Limb (tissue), 2 donors: ENCODE results near the gene ADAMTSL3.
"Not testable (repeated sequence)": the region's sequence is repeated elsewhere in the genome, so short reads cannot be mapped to it uniquely, and the experiment has no call there.

Experiments used
- DNase-seq, 2 donors: peaks; one replicate each; pipeline ENCODE4 v3.0.0-alpha.2; 2016; ENCODE audit errors: extremely low spot score in 2 of 2

Gene ADAMTSL3

DNA sequence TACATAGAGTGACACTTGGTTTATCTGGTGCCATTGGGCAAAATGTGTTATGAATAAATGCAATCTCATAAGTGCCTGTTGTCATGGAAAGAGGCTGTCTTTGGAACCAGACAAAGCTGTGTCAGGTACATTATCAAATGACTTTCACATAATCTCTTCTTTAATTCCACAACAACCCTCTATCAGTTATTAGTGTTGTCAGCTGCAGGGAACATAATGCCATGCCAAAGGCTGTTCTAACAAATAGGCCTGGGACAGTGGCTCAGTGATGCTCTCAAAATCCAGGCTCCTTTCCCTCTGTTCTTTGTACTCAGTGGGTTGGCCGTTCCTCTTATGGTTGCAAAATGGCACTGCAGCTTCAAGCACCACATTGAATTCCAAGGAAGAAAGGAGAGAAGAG, 91.8 kb downstream of the ADAMTSL3 start:
- DNase-seq = no peak

- no peak for DNase-seq
These were observed 92.3 kb downstream of the ADAMTSL3 start for GRCh38 chr15:83746231-83746630.

DNA sequence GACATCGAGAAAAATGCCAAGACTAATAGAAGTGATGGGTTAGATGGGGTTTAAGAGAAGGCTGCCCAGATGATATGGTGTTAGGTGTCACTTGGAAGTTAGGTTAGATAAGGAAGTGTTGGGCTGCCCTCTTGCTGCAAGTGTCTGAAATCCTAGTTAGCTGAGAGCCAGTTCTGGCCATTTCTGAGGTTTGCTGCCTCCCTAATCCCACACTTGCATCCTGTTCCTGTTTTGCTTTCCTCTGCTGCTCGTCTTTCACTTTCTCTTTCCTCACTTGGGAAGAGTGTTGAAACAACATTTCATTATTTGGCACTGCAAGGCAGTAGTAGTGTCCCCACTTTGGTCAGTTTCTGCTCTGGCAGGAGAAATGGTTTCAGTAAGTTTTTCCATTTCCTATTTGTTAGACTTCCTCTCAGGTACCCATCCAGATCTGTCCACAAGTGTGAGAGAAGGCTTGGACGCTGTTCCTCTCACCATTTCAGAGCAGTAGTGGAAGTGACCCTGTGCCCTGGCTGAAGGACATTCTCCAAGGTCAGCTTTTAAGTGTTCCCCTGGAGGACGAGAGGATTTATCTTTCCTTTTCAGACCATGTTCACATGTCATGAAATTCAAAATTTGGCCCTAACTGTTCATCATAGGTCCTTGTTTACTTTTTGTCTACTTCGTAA, 93.3 kb downstream of the ADAMTSL3 start:
- DNase-seq = peak in 1 of 2 donors; percentile 42

DNA sequence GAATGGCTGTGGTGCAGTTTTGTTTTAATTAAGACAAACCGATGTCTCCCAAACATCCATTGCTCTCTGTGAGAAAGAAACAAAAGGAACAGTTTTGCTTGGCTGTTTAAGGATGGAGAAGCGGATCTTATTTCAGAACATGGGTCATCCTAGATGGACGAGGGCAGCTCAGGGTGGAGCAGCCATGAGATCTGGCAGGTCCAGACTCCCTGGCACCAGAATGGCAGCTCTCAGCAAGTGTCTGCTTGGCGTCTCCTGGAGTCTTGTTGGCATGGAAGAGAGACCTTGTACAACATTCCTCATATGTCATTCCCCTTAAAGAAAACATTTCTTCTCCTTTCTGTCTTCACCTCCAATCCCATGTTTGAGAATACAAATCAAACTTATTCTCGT, 93.8 kb downstream of the ADAMTSL3 start:
- no peak for DNase-seq

GRCh38 chr15:83753872-83754493, 100.1 kb downstream of the ADAMTSL3 start:
- no peak for DNase-seq

- DNase-seq = not testable (repeated sequence)
These were observed 103.4 kb downstream of the ADAMTSL3 start for GRCh38 chr15:83757291-83757690.

DNA sequence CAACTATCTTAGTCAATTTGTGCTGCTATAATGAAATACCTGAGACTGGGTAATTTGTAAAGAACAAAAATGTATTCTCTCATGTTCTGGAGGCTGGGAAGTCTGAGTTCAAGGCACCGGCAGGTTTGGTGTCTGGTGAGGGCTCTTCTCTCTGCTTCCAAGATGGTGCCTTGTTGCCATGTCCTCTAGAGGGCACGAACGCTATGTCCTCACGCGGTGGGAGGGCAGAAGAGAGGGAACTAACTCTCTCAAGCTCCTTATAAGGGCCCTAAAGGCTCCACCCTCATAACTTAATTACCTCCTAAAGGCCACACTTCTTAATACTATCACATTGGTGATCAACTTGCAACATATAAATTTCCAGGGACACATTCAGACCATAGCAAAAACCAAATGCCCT, 108.4 kb downstream of the ADAMTSL3 start:
- no peak for DNase-seq

DNA sequence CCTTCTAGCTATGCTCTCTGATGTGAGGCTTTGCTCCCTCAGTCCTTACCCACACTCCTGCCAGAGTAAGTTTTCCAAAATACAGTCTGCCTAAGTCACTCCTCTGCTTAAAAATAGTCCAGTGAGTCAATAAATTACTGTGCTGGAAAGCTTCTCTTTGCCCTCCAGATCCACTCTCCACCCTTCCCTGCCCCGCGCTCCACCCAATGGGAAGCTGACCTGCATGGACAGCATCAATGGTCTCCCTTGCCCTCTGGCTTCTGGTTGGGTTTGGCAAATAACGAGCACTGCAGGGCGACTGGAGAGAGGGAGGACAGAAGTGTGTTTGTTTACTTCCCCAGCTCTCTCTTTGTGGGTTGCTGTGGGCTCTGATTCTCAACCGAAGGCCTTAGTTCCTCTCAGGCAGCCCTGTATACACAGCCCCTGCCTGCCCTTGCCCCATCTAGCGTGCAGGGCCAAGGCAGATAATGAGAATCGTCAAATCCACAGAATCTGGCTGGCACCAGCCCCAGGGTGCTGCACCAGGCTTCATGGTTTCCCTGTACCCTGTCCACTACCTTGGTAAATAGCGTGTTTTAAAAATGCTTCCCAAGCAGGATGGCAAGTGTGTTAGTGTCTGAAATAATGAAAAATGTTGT, 110.4 kb downstream of the ADAMTSL3 start:
- no peak for DNase-seq

- DNase-seq = no peak
These were observed 112.4 kb downstream of the ADAMTSL3 start for GRCh38 chr15:83766339-83766738.

DNA sequence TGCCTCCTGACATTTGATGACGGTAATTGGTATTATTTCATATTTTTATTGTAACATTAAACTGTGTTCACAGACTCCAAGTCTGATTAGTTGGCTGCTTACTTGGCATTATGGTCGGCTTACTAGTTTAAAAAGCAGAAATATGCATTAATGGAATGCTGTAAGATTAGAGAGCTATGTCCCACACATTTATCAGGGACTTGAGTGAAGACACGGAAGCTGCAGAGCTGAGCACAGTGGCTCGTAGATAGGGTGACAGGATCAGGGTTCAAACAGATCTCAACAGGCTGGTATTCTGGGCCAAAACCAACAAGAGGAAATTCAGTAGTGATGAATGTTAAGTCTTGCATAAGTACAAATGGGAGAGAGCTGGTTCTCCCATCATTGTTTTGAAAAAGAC, 113.8 kb downstream of the ADAMTSL3 start:
- DNase-seq = no peak

DNA sequence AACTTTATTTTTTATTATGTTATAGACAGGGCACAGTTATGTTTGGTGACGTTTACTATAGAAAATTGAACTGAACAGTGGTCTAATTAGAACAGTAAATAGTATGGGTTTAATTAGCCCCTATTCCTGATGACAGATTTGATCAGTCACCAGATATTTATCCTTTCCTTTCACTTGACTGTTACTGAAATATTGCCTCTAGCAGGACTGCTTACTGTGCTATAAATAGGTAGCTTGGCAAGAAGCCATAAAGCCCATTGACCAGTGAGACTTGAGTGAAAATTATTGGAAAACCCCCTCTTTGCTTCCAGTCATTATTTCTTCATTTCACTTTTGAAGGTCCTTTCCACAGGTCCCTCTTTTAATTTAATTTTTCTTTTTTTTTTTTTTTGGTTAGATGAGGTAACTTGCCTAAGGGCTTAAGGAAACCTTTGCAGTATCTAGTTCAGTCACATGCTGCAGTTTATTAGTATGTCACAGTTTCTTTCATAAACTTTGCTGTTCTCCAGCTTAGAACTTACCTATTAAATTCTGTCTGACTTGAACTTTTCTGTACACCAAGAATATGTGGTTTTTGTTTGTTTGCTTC, 115.6 kb downstream of the ADAMTSL3 start:
- no peak for DNase-seq

DNA sequence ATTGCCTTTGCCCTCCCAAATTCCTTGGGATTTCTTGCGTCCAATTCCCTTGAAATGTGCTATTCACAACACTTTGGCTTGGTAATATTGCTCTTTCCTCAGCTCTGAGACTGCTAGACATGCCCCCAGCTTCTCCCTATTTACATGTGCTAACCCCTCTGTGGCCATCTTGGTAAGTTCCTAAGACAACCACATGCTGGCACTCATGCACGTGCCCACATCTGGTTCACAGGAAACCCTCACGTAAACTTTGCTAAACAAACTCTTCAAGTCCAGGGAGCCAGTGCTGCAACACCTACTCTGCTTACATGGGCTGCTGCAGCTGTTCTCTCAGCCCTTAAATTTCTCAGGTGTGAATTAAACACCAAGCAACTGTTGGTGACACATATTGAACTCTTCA, 121.8 kb downstream of the ADAMTSL3 start:
- DNase-seq = no peak

DNA sequence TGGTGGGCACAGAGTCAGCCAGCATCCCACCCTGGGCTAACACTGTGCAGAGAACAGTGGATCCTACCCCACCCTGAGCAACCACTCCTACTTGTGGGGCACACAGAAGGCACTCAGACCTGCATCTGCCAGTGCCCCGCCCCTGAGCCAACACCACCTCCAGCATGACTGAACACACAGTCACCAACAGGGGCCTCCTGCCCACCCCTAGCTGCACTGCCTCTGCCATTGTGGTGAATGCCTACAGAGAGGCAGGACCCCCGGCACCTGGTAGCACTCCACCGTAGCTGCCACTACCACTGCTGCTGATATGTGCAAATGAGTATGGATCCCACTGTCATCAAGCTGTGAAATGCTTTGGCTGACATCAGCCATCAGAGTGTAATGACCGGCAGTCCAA, 123.1 kb downstream of the ADAMTSL3 start:
- no peak for DNase-seq

DNA sequence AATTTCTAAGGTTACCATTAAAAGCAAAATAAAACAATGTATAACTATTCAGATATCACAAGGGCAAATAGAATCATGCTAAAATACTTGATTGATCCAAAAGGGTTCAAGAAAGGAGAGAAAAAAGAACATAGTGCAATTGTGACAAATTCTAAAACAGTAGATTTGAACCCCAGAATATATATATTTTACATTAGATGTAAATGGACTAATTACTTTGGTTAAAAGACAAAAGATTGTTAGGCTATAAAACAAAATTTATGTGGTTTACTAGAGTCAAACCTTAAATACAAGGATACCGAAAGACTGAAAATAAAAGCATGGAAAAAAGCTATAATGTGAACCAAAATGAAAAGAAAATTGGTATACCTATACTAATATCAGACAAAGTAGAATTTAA, 129.3 kb downstream of the ADAMTSL3 start:
- no peak for DNase-seq

DNA sequence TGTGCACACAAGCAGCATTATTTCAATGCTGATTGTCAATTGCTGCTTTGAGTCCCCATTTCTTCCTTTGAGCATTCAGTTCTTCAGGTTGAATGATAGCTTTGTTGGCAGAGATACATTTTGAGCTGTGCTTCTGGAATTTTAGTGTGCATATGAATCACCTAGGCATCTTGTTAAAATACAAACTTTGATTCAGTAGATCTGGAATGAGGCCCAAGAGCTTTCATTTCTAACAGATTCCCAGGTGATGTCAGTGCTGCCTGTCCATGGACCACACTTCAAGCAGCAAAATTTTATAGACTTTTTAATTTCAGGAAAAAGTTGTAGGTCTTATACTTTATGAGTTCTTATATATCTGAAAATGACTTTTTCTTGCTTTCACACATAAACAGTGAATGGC, 131.1 kb downstream of the ADAMTSL3 start:
- no peak for DNase-seq

- DNase-seq = no peak
These were observed 132.4 kb downstream of the ADAMTSL3 start for GRCh38 chr15:83786336-83786735.

DNA sequence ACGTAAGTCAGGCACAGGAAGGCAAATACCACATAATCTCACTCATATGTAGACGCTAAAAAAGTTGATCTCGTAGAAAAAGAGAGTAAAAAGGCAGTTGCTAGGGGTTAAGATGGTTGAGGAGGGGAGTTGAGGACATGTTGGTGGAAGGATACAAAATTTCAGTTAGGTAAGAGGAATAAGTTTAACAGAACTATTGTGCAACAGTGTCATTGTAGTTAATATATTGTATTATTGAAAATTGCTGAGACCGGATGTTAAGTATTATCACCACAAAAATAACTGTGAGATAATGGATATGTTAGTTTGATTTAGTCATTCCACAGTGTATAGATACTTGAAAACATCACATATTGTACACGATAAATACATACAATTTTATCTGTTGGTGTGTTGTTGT, 139.1 kb downstream of the ADAMTSL3 start:
- no peak for DNase-seq

DNA sequence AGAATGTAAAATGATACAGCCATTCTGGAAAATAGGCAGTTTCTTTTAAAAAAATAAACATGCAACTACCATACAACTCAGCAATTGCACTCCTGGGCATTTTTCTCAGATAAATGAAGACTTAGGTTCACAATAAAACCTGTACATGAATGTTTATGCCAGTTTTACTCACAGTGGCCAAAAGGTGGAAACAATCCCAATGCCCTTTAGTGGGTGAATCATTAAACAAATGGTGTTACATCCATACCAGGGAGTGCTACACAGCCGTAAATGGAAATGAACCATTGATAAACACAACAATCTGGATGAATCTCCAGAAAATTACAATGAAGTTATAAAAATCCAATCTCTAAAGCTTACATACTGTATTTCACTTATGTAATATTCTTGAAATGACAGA, 140.3 kb downstream of the ADAMTSL3 start:
- DNase-seq = no peak

DNA sequence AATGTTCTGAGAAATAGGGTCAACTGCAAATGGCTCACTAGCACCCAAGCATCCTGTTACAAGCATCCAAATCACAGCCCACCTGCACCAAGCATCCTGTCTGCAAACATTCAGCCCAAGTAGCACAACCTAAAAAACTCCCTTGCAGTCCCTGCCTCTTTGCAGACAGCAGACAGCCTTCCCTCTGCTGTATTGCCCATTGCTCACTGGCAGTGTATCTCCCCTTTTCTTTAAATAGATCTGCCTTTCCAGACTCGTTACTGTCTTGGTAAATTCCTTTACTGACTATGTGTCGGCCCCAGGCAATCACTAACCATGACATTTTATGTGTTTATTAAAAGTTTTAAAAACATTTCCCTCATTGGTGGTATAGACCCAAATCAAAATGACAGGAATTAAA, 155.4 kb downstream of the ADAMTSL3 start:
- no peak for DNase-seq

GRCh38 chr15:83810110-83810509, 156.2 kb downstream of the ADAMTSL3 start:
- no peak for DNase-seq

DNA sequence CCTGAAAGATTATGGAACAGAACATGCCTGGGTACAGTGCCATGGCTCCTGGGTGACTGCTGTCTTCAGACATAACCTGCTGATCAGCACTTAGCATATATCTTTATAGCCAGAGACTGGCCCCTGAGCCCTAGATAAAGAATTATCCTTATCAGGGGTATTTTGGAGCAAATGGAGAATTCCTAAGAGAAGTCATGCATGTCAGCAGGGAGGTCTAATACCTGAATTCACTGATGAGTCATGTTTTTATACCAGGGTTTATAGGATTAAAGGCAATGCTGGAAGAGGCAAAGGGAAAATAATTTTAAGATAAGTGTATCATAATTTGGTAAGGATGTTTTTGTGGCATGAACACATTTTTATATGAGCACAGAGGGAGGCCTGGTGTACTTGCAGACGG, 159.8 kb downstream of the ADAMTSL3 start:
- DNase-seq = no peak

DNA sequence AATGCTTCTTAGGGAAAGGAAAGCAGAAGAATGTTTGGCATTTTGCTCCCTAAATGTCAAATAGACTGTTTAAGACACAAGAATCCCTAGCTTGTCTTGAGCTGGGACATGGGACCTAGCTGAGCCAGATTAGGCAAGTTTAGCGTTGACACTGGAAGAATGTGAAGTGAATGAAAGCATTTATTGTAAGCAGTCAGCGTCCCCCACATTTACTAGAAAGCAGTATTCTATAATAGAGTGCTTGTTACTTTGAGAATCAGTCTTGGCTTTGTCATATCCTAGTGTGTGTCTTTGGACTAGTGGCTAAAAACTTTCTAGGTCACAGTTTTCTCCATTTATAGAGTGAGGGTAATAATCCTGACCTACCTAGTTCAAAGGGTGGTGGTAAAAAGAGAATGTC, 161.6 kb downstream of the ADAMTSL3 start:
- no peak for DNase-seq
